HL-60 (cell line): ENCODE results near the gene FBLN5.

Source experiments
- DNase-seq, 2 experiments: peaks; one replicate each; pipeline ENCODE4 v3.0.0-alpha.2; 2010 to 2020; ENCODE audit warnings: low read depth in 1 of 2, low spot score in 1 of 2
- H3K27ac ChIP-seq: fragments of 250-450 bp; sonication (Bioruptor Pico); replicated peaks from 2 replicates; pipeline ENCODE4 v1.5.1; 2020; ENCODE audit warnings: mild to moderate bottlenecking, moderate library complexity
- H3K27me3 ChIP-seq: fragments of 250-450 bp; sonication (Bioruptor Pico); 2 replicates; pipeline ENCODE4 v1.5.1; 2021; ENCODE audit warnings: mild to moderate bottlenecking, moderate library complexity; ENCODE audit not compliant: insufficient read depth, poor library complexity, severe bottlenecking
- H3K4me3 ChIP-seq: replicated peaks from 2 replicates; pipeline ENCODE4 v1.5.1; 2011; ENCODE audit warnings: mild to moderate bottlenecking, control low read depth, low read length; ENCODE audit not compliant: insufficient read depth
- GABPA ChIP-seq: IDR thresholded peaks from 2 replicates; pipeline ENCODE4 v1.6.1; 2012; ENCODE audit warnings: low read depth
- POLR2AphosphoS5 ChIP-seq: IDR thresholded peaks from 2 replicates; pipeline ENCODE4 v1.6.1; 2012; ENCODE audit warnings: low read depth
- SPI1 ChIP-seq: IDR thresholded peaks from 2 replicates; pipeline ENCODE4 v1.6.1; 2012; ENCODE audit warnings: low read depth, mild to moderate bottlenecking, borderline replicate concordance
- TF ChIP-seq, protein P1 (sequence below): IDR thresholded peaks from 2 replicates; pipeline ENCODE4 v1.6.1; 2012; ENCODE audit warnings: low read depth; ENCODE audit not compliant: insufficient replicate concordance
- TF ChIP-seq, protein P2 (sequence below): IDR thresholded peaks from one replicate; pipeline ENCODE4 v1.5.1; 2011; ENCODE audit warnings: low read length, control low read depth, inconsistent platforms; ENCODE audit not compliant: insufficient read depth

The FBLN5 gene

DNA sequence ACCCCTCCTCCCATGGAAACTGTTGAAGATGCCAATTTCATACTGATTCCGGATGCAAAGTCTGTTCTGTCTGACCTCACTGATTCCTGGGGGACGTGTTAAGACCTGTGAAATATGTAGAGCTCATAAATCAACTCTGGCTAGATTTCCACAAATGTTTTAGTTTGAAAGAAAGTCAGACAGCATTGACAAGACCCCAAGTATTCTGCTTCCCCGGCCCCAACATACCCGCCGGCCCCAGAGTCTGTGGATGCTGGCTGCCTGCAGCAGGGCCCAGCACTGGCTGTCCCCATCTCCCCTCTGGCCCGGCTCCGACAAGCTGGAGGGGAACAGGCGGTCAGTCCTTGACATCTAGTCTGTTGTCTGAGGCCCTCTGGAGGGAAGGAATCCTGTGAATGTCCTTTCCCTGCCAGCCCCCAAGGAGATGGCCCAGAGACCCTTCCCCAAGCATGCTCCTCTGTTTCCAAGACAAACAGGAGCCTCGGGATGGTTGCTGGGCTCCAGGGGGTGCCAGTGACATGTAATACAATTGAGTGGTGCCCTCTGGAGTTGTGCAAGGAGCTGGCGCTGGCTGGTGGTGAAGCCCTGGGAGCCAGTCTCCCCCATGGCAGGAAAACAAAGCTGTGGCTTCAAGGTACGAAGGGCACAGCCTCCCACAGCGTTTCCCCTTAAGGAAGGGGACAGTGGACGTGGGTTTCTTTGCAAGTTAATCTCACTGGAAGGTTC lies 22.3 kb downstream of the FBLN5 start:
- TF ChIP-seq, protein P1, sequence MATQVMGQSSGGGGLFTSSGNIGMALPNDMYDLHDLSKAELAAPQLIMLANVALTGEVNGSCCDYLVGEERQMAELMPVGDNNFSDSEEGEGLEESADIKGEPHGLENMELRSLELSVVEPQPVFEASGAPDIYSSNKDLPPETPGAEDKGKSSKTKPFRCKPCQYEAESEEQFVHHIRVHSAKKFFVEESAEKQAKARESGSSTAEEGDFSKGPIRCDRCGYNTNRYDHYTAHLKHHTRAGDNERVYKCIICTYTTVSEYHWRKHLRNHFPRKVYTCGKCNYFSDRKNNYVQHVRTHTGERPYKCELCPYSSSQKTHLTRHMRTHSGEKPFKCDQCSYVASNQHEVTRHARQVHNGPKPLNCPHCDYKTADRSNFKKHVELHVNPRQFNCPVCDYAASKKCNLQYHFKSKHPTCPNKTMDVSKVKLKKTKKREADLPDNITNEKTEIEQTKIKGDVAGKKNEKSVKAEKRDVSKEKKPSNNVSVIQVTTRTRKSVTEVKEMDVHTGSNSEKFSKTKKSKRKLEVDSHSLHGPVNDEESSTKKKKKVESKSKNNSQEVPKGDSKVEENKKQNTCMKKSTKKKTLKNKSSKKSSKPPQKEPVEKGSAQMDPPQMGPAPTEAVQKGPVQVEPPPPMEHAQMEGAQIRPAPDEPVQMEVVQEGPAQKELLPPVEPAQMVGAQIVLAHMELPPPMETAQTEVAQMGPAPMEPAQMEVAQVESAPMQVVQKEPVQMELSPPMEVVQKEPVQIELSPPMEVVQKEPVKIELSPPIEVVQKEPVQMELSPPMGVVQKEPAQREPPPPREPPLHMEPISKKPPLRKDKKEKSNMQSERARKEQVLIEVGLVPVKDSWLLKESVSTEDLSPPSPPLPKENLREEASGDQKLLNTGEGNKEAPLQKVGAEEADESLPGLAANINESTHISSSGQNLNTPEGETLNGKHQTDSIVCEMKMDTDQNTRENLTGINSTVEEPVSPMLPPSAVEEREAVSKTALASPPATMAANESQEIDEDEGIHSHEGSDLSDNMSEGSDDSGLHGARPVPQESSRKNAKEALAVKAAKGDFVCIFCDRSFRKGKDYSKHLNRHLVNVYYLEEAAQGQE = no peak
- TF ChIP-seq, protein P2, sequence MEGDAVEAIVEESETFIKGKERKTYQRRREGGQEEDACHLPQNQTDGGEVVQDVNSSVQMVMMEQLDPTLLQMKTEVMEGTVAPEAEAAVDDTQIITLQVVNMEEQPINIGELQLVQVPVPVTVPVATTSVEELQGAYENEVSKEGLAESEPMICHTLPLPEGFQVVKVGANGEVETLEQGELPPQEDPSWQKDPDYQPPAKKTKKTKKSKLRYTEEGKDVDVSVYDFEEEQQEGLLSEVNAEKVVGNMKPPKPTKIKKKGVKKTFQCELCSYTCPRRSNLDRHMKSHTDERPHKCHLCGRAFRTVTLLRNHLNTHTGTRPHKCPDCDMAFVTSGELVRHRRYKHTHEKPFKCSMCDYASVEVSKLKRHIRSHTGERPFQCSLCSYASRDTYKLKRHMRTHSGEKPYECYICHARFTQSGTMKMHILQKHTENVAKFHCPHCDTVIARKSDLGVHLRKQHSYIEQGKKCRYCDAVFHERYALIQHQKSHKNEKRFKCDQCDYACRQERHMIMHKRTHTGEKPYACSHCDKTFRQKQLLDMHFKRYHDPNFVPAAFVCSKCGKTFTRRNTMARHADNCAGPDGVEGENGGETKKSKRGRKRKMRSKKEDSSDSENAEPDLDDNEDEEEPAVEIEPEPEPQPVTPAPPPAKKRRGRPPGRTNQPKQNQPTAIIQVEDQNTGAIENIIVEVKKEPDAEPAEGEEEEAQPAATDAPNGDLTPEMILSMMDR = no peak
- TF ChIP-seq SPI1 (no peak), POLR2AphosphoS5 (no peak), GABPA (no peak)
- no peak overlapping the region for H3K27ac ChIP-seq
- no peak for DNase-seq
- H3K27me3 ChIP-seq = no peaks in the 10 kb centered on the region
- no peak overlapping the region for H3K4me3 ChIP-seq

DNA sequence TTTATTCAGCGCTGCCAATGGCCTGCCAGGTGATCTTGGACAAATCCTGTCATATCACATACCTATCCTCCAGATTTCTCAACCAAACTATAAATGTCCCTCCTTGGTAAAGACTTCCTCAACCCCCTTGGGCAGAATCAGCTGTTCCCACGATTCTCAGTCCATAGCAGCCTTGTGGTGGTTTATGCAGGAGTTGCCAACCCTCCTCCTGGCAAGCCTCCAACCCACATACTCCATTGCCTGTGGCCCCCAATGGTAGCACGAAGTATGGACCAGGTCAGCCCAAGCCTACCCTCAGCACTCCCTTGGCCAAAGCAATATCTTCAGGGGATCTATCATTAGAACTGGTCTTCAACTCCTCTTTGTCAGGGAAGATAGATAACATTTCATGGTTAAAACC lies 27.0 kb downstream of the FBLN5 start:
- TF ChIP-seq, protein P2 = no peak
- no peak for TF ChIP-seq GABPA
- no peak for TF ChIP-seq SPI1
- TF ChIP-seq, protein P1 = no peak
- no peaks in the 10 kb centered on the region for H3K27me3 ChIP-seq
- H3K4me3 ChIP-seq = no peak overlapping the region
- H3K27ac ChIP-seq = no peak overlapping the region
- no peak for DNase-seq

DNA sequence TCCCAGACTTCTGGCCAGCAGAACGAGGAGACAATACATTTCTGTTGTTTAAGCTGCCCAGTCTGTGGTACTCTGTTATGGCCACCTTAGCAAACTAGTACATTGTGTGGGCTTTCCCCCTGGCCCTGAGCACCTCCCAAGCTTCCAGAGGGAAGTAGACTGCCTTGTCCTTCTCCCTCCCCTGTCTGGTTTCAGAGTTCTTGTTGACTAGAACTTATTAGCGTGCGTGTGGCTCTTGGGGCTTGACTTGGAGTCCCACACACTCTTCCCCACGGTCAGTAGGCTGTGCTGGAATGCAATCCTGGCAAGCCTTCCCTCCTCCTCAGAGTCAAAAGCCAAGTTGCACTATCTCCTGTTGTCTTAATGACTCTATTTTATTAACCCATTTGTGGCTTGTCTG lies 27.7 kb downstream of the FBLN5 start:
- DNase-seq = no peak
- no peaks in the 10 kb centered on the region for H3K27me3 ChIP-seq
- no peak for TF ChIP-seq GABPA
- no peak for TF ChIP-seq POLR2AphosphoS5
- TF ChIP-seq SPI1 = no peak
- TF ChIP-seq, protein P1 = no peak
- TF ChIP-seq, protein P2 = no peak
- no peak overlapping the region for H3K27ac ChIP-seq
- H3K4me3 ChIP-seq = no peak overlapping the region
